Endodermal cell (in vitro differentiated cells): ENCODE measurements around the gene TCEAL7. TPM values are rescaled to one million over a fixed set of nuclear protein-coding genes. Genes with fewer than 3 reads are reported as not detected.

ENCODE experiments used
- DNase-seq: peaks from one replicate; pipeline ENCODE4 v3.0.0-alpha.2; 2017
- H3K27ac ChIP-seq: 2 replicates; pipeline ENCODE4 v1.5.1; 2013; ENCODE audit warnings: mild to moderate bottlenecking, low read depth, low read length, moderate library complexity
- H3K27me3 ChIP-seq: 2 replicates; pipeline ENCODE4 v1.6.1; 2013; ENCODE audit warnings: mild to moderate bottlenecking, low read length, moderate library complexity; ENCODE audit not compliant: insufficient read depth, control insufficient read depth, poor library complexity, severe bottlenecking
- H3K36me3 ChIP-seq: 2 replicates; pipeline ENCODE4 v1.7.0; 2013; ENCODE audit warnings: mild to moderate bottlenecking, low read length, moderate library complexity; ENCODE audit not compliant: control insufficient read depth, insufficient read depth
- H3K4me1 ChIP-seq: one replicate; pipeline ENCODE4 v1.7.0; 2013; ENCODE audit warnings: low read length; ENCODE audit not compliant: control insufficient read depth, insufficient read depth
- H3K4me3 ChIP-seq: 2 replicates; pipeline ENCODE4 v1.5.1; 2013; ENCODE audit warnings: mild to moderate bottlenecking, low read length, moderate library complexity
- H3K9ac ChIP-seq: 2 replicates; pipeline ENCODE4 v1.6.1; 2013; ENCODE audit warnings: mild to moderate bottlenecking, low read length, moderate library complexity; ENCODE audit not compliant: poor library complexity, severe bottlenecking; ENCODE audit errors: extremely low read depth
- H3K9me3 ChIP-seq: 2 replicates; pipeline ENCODE4 v1.6.1; 2013; ENCODE audit warnings: mild to moderate bottlenecking, low read length, moderate library complexity; ENCODE audit not compliant: control insufficient read depth
- H3K27ac Mint-ChIP-seq: 2 replicates; pipeline ENCODE4 v1.8.0; 2020; ENCODE audit warnings: mixed read lengths
- H3K27me3 Mint-ChIP-seq: 2 replicates; pipeline ENCODE4 v1.8.0; 2021; ENCODE audit warnings: mild to moderate bottlenecking, mixed read lengths; ENCODE audit not compliant: insufficient read depth
- H3K36me3 Mint-ChIP-seq: 2 replicates; pipeline ENCODE4 v1.8.0; 2020; ENCODE audit warnings: low read depth, mixed read lengths
- H3K4me1 Mint-ChIP-seq: 2 replicates; pipeline ENCODE4 v1.8.0; 2020; ENCODE audit warnings: mixed read lengths
- H3K4me3 Mint-ChIP-seq: 2 replicates; pipeline ENCODE4 v1.8.0; 2020; ENCODE audit warnings: mild to moderate bottlenecking, moderate library complexity, mixed read lengths
- H3K9me3 Mint-ChIP-seq: 2 replicates; pipeline ENCODE4 v1.8.0; 2020; ENCODE audit warnings: mild to moderate bottlenecking, mixed read lengths
- CTCF ChIP-seq: fragments of 200-600 bp; sonication (generic); conservative IDR thresholded peaks from 2 replicates; pipeline ENCODE4 v1.5.0; 2021; ENCODE audit warnings: antibody characterized with exemption, mild to moderate bottlenecking
- WGBS, 2 experiments: methylation state at CpG; one replicate each; pipeline versions ENCODE4 v1.1.5 to v1.1.7; 2013; ENCODE audit warnings: missing lambda C conversion rate in 2 of 2, mixed read lengths in 1 of 2; ENCODE audit not compliant: insufficient coverage in 1 of 2, insufficient read length in 1 of 2; 5-methylcytosine and 5-hydroxymethylcytosine counted together
- total RNA-seq, 2 donors: library from RNA; stranded (reverse); fragmentation: NEBNext Ultra II Directional in 1 of 2; extraction: Animal tissue kit (Norgen Biotek cat#: 25700) in 1 of 2; gene quantifications; 2 replicates in 1 of 2; 3 replicates in 1 of 2; pipeline ENCODE4 v1.2.1, GENCODE V29; 2021

TCEAL7 gene
- total RNA-seq, 2 donors from 2014 or later: 5.3 to 6.7 TPM

GRCh38 chrX:103309860-103310554 is 20.0 kb upstream of the TCEAL7 start:
- H3K27ac ChIP-seq: no peak overlapping the region
- peak overlapping the region; percentile 63 for H3K4me3 Mint-ChIP-seq
- peak; percentile 67 for DNase-seq
- no peaks in the 10 kb centered on the region for H3K36me3 ChIP-seq
- TF ChIP-seq CTCF: no peak
- no peaks in the 10 kb centered on the region for H3K4me1 ChIP-seq
- H3K4me3 ChIP-seq: peak overlapping the region; percentile 75
- H3K9me3 ChIP-seq: no peaks in the 10 kb centered on the region
- 19 to 90% methylated on average over 2 to 27 of the region's 32 CpGs for WGBS, 2 experiments
- H3K27me3 ChIP-seq: no peaks in the 10 kb centered on the region
- peaks cover 7% of the 10 kb centered on the region for H3K9me3 Mint-ChIP-seq
- peak overlapping the region; percentile 57 for H3K9ac ChIP-seq
- peaks cover 7% of the 10 kb centered on the region for H3K27me3 Mint-ChIP-seq
- peaks cover 3% of the 10 kb centered on the region for H3K4me1 Mint-ChIP-seq
- H3K27ac Mint-ChIP-seq: no peak overlapping the region
- H3K36me3 Mint-ChIP-seq: no peaks in the 10 kb centered on the region

- Mint-ChIP-seq H3K4me1 (peaks cover 3% of the 10 kb centered on the region), H3K9me3 (peaks cover 7% of the 10 kb centered on the region), H3K27ac (peak within 1 kb of the TSS; percentile 81), H3K36me3 (no peaks in the 10 kb centered on the region), H3K4me3 (peak within 1 kb of the TSS; percentile 63), H3K27me3 (peaks cover 7% of the 10 kb centered on the region)
- Histone ChIP-seq H3K4me3 (peak within 1 kb of the TSS; percentile 75), H3K9me3 (no peaks in the 10 kb centered on the region), H3K4me1 (no peaks in the 10 kb centered on the region), H3K27ac (no peak within 1 kb of the TSS), H3K36me3 (no peaks in the 10 kb centered on the region), H3K27me3 (no peaks in the 10 kb centered on the region), H3K9ac (peak within 1 kb of the TSS; percentile 57)
- WGBS, 2 experiments: 0% methylated on average over 2 to 51 of the region's 52 CpGs
- DNase-seq: peak; percentile 98
- TF ChIP-seq CTCF: no peak
Observed at GRCh38 chrX:103310555-103311398, 19.3 kb upstream of the TCEAL7 start, which contains the start of gene BEX2. Gene BEX2, minus strand, starts transcription at chrX:103310990. Its CDS starts 1,014 bp downstream, at chrX:103309976.

GRCh38 chrX:103311399-103311780 is 18.6 kb upstream of the TCEAL7 start:
- H3K9ac ChIP-seq: no peak overlapping the region
- no peaks in the 10 kb centered on the region for H3K36me3 Mint-ChIP-seq
- TF ChIP-seq CTCF: no peak
- peak overlapping the region; percentile 63 for H3K4me3 Mint-ChIP-seq
- peaks cover 4% of the 10 kb centered on the region for H3K27me3 Mint-ChIP-seq
- H3K4me3 ChIP-seq: peak overlapping the region; percentile 75
- no peak for DNase-seq
- H3K9me3 Mint-ChIP-seq: peaks cover 7% of the 10 kb centered on the region
- no peak overlapping the region for H3K27ac ChIP-seq
- peaks cover 3% of the 10 kb centered on the region for H3K4me1 Mint-ChIP-seq
- H3K27me3 ChIP-seq: no peaks in the 10 kb centered on the region
- H3K4me1 ChIP-seq: no peaks in the 10 kb centered on the region
- 92% methylated on average over 2 of the region's 3 CpGs; no CpG with 5 or more reads in 1 of the 2 experiments for WGBS, 2 experiments
- no peaks in the 10 kb centered on the region for H3K9me3 ChIP-seq
- no peak overlapping the region for H3K27ac Mint-ChIP-seq
- H3K36me3 ChIP-seq: no peaks in the 10 kb centered on the region
